Activated naive CD4-positive, alpha-beta T cell (primary cell): ENCODE measurements around the gene ZSCAN32.

Source experiments
- DNase-seq, 4 experiments: peaks; one replicate each; lab custom pipeline; 2025; lab: John Stamatoyannopoulos, UW

The ZSCAN32 gene

GRCh38 chr16:3400779-3401688 is at the start of gene ZSCAN32, which contains the start of gene ZNF174:
Gene ZSCAN32, minus strand, starts transcription at chr16:3401004. Its CDS starts 3,447 bp downstream, at chr16:3397557.
Gene ZNF174, plus strand, starts transcription at chr16:3401215. Its CDS starts 790 bp downstream, at chr16:3402005.
- DNase-seq: peak; percentile 90 to 97 (median 94)

- DNase-seq: peak in 1 of 4 experiments; percentile 9
These were observed 43.2 kb upstream of the ZSCAN32 start for GRCh38 chr16:3444032-3444388.

- DNase-seq: peak in 3 of 4 experiments; percentile 37 to 56 (median 47)
These were observed 42.6 kb upstream of the ZSCAN32 start, which contains the start of the genes NAA60 and ZNF597 for GRCh38 chr16:3443108-3444031. Gene NAA60, plus strand, starts transcription at chr16:3443680. Its CDS starts 32,548 bp downstream, at chr16:3476228. Gene ZNF597, minus strand, starts transcription at chr16:3443504. Its CDS starts 351 bp downstream, at chr16:3443153.

GRCh38 chr16:3439637-3440036 is 38.8 kb upstream of the ZSCAN32 start:
- no peak for DNase-seq

GRCh38 chr16:3434373-3434772 is 33.6 kb upstream of the ZSCAN32 start:
- DNase-seq: no peak

GRCh38 chr16:3431779-3432219 is 31.0 kb upstream of the ZSCAN32 start:
- DNase-seq: peak in 2 of 4 experiments; percentile 15 to 22

- DNase-seq: no peak
These were observed 13.1 kb upstream of the ZSCAN32 start for GRCh38 chr16:3413730-3414379.

- DNase-seq: no peak
These were observed 7.9 kb upstream of the ZSCAN32 start for GRCh38 chr16:3408561-3409197.

GRCh38 chr16:3401719-3402397 is 1.1 kb upstream of the ZSCAN32 start:
- no peak for DNase-seq

- no peak for DNase-seq
These were observed 392 bp downstream of the ZSCAN32 start for GRCh38 chr16:3400446-3400778.

GRCh38 chr16:3389663-3390338 is 11.0 kb downstream of the ZSCAN32 start:
- DNase-seq: no peak

GRCh38 chr16:3388325-3388724 is 12.5 kb downstream of the ZSCAN32 start:
- DNase-seq: no peak

- no peak for DNase-seq
These were observed 17.8 kb downstream of the ZSCAN32 start for GRCh38 chr16:3383045-3383448.

GRCh38 chr16:3377917-3378316 is 22.9 kb downstream of the ZSCAN32 start:
- no peak for DNase-seq

GRCh38 chr16:3375680-3376079 is 25.1 kb downstream of the ZSCAN32 start:
- DNase-seq: no peak

GRCh38 chr16:3369073-3369472 is 31.7 kb downstream of the ZSCAN32 start:
- no peak for DNase-seq

- DNase-seq: peak; percentile 56 to 81 (median 62)
These were observed 35.9 kb downstream of the ZSCAN32 start for GRCh38 chr16:3364774-3365427.

- no peak for DNase-seq
These were observed 37.0 kb downstream of the ZSCAN32 start for GRCh38 chr16:3363793-3364192.

GRCh38 chr16:3362931-3363330 is 37.9 kb downstream of the ZSCAN32 start:
- DNase-seq: no peak

- no peak for DNase-seq
These were observed 41.9 kb downstream of the ZSCAN32 start for GRCh38 chr16:3358871-3359270.
